ENCODE results near the gene RGPD8.

GRCh38 chr2:112332123-112332696 is 101.2 kb downstream of the RGPD8 start:
- TF ChIP-seq POLR2A (IDR thresholded peaks at IDR 0.05) (no peak), CTCF (IDR thresholded peaks at IDR 0.05) (no peak), EP300 (IDR thresholded peaks at IDR 0.05) (no peak)

All from gastroesophageal sphincter (tissue), 3 donors.